CD4-positive, alpha-beta T cell treated with Interleukin-4 for 4 hours (primary cell): ENCODE results near the gene IQGAP2.

Source experiments
- DNase-seq: peaks from one replicate; pipeline ENCODE4 v3.0.0-alpha.2; 2020

Gene IQGAP2

GRCh38 chr5:76482984-76483383 lies 79.9 kb downstream of the IQGAP2 start:
- no peak for DNase-seq

GRCh38 chr5:76483433-76483832 lies 80.3 kb downstream of the IQGAP2 start:
- DNase-seq, result no peak

DNA sequence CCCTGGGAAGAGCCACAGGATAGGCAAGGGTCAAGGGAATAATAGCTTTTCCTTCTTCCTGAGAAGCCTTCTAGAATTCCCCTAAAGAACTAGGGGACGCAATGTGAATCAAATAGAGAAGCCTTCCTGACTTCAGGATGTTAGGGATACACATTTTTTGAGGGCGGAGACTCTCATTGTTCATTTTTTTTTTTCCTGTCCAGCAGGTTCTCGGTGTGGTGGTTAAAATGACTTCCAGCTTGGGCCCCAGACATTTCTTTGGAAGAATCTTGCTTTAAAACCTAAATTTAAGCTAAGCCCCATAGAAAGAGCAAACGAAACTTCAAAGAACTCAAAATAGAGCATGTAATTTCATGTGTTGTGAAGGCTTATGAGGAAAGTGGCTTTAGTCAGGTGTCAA lies 80.8 kb downstream of the IQGAP2 start:
- no peak for DNase-seq

GRCh38 chr5:76485511-76485910 lies 82.4 kb downstream of the IQGAP2 start:
- DNase-seq, result no peak

- DNase-seq, result no peak
Measured at GRCh38 chr5:76487386-76487785, 84.3 kb downstream of the IQGAP2 start.

GRCh38 chr5:76487821-76488220 lies 84.7 kb downstream of the IQGAP2 start:
- DNase-seq, result no peak

DNA sequence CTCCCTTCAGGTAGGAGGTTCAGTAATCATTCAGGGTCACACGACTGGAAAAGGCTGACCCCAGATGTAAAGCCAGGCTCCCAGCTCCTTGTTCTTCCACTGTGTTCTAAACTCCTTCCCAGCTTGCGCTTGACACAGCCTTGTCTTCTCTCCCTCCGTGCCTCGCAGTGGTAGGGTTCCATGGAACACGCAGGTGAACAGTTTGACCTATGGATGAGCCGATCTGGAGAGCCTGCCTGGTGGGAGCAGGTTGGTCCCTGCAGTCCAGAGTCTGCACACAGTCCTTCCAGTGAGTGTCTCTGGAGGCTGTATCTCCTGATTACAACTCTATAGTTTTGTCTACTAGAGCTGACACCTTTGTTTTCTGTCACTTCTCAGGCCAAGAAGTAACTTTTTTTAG lies 85.9 kb downstream of the IQGAP2 start:
- DNase-seq, result no peak

GRCh38 chr5:76489877-76490688 lies 87.0 kb downstream of the IQGAP2 start:
- DNase-seq, result no peak

DNA sequence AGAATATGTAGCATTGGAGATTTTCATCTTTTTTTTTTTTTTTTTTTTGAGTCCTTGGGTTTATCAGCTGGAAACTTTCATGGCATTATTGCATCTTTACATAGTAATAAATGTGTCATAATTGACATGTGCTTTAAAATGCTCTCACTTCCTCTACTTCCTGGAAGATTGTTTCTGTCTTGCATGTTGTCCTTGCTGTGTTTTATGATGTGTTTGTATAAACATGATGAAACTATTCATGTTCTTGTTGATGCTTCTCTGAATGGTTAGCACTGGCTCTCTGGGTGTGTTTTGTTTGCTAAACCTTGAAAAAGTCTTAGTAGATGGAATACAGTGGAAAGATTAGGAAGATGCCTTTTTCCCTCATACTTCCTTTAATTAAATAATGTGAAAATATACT lies 87.9 kb downstream of the IQGAP2 start:
- DNase-seq, result no peak

- DNase-seq, result no peak
Measured at GRCh38 chr5:76492819-76493189, 89.7 kb downstream of the IQGAP2 start.

- no peak for DNase-seq
Measured at GRCh38 chr5:76493190-76493837, 90.2 kb downstream of the IQGAP2 start.

- no peak for DNase-seq
Measured at GRCh38 chr5:76494201-76494600, 91.1 kb downstream of the IQGAP2 start.

- DNase-seq, result no peak
Measured at GRCh38 chr5:76495870-76496269, 92.8 kb downstream of the IQGAP2 start.

- DNase-seq, result no peak
Measured at GRCh38 chr5:76497065-76497460, 94.0 kb downstream of the IQGAP2 start.

DNA sequence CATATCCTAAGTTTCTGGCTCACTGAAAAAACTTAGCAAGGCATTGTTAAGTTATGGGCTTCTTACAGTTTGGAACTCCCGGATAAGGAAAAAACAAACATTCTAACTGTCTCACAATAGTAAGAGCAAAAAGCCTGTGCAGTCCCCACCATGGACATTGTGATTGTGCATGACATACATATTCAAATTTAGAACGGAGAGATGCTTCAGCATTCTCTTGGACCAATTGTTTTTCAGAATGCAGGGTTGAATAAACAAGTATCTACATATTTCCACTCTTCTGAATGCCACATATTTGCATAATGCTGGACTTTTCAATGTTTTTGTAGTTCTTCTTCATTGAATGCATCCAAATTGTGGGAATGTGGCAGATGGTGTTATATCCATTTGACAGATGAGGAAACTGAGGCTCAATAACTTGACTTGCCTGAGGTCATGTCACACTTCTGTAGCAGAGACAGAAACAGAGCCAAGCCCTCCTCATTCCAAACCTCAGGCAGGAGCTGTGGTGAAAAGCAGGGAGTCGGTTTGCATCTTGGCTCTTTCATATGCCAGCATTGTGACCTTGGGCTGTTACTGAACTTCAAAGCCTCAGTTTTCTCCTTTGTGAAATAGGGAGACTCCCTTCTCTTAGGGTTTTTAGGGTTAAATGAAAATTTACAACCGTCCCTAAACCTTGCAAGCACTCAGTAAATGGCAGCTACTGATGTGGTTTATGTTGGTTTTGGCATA lies 95.1 kb downstream of the IQGAP2 start:
- no peak for DNase-seq

- DNase-seq, result no peak
Measured at GRCh38 chr5:76499507-76500161, 96.5 kb downstream of the IQGAP2 start.

DNA sequence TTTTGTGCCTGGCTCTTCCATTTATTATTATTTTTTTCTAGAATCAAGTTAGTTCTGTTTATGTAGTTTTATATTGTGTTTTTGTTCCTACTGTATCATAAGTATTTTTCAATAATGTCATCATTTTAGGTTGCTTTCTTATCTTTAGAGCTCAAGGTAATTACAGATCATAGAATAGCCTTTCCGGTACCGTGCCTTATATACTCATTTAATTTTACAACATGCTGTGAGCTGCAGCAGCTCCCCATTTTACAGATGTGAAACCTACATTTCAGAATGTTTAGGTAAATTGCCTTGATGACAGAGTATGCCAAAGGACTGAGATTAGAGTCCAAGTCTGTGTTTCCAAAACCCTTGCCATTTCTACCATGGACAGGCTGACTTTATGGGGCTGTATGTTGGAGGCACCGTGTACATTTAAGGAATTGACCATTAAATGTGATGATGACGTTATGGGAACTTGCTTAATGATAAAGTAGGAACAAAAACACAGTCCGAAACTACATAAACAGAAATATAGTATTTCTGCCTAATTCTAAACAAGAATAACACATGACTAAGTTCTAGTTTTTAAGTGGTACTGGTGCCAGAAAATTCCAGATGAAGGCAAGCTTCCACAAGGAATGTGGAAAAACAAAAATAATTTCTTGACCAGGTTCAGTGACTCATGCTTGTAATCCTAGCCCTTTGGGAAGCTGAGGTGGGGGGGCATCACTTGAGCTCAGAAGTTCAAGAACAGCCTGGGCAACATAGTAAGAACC lies 97.7 kb downstream of the IQGAP2 start:
- DNase-seq, result no peak

GRCh38 chr5:76503929-76504328 lies 100.8 kb downstream of the IQGAP2 start:
- no peak for DNase-seq

- DNase-seq, result no peak
Measured at GRCh38 chr5:76504901-76505564, 101.9 kb downstream of the IQGAP2 start.

DNA sequence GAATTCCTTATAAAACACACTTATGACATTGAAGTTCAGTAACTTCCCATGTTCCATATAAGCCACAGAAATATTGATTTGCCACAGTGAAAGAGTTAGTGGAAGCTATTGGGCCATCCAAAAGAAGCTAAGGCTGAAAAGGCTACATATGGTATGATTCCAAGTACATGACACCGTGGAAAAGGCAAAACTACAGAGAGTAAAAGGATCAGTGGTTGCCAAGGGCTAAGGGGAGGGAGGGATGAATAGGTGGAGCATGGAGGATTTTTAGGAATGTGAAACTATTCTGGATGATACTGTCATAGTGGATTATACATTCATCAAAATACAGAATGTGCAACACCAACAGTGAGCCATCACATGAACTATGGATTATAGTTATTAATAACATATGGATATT lies 110.4 kb downstream of the IQGAP2 start:
- no peak for DNase-seq

DNA sequence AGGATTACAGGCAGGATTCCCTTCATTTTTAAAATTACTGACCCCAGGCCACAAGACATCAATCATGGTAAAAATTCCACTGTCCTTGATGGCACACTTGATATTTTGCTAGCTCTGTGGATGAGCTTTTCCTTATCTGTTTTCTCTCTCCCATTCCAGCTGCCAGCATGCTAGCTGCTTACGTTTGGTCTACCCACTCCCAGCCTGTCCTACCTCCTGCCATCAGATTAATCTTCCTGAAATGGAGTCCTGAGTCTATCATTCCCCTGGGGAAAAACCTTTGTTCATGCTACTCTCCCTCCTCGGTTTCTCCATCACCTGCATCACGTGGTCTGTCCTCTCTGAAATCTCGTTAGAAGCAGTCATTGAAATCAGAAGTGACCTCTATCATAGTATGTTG lies 111.2 kb downstream of the IQGAP2 start:
- no peak for DNase-seq

DNA sequence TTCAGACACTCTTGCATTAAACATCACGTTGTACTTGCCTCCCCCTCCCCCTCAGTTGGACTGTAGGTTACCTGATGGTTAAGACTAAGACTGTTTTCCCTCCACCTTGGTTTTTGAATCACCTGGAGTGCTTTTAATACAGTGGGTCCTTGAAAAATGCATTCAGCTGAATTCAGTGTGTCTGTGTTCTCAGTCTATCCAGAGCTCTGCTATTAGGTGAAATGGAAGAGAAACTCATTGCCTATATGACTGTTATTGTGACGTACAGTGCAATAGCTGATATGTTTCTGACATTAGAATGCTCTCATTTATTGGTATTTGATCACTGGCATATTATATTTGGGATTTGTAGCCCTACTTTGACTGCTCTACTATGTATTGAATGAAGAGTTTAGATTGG lies 111.6 kb downstream of the IQGAP2 start:
- no peak for DNase-seq
